ENCODE results near the gene CXXC5. TPM values are rescaled to one million over a fixed set of nuclear protein-coding genes. Genes with fewer than 3 reads are reported as not detected.

CXXC5 gene
- polyA plus RNA-seq, 1 donor from 2014 or later: 24.4 TPM

DNA sequence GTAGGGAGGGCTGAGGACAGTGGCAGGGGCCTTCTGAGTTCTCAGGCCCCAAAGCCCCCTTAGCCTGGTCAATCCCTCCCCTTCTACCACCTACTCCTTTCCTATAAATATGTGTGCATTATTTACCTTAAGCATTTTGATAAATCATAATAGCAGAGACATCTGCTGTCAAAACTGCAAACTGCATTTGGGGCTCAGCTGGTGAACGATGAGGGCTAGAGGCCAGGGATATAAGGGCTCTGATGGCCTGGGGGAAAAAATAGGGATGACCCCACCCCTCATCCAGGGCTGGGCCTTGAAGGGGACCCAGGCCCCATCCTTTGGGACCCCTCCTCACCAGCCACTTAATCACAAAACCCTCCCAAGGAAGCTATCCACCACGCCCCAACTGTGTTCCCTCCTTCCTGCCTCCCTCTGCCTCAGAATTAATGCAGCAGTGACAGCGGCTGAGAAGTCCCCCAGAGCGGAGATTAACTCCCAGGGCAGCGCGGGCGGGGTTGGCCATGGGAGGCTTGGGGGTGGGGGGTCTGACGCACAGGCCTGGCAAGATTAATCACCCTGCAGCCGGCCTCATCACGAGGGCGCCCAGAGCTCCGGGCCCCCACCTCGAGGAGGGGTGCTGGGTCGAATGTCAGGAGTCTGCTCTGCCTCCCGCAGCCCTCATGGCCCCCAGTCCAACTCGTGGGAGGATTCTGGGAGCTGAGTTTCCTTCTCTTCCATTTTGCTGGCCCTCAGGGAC is 42.1 kb downstream of the CXXC5 start:
- Histone ChIP-seq H3F3A (ENCODE audit: insufficient read depth, low read length, poor library complexity, severe bottlenecking) (no peaks in the 10 kb centered on the region), H3K9me3 (ENCODE audit: low read length) (no peaks in the 10 kb centered on the region), H3K27ac (ENCODE audit: low read length) (peak overlapping the region; percentile 39), H2AFZ (ENCODE audit: low read depth, low read length) (no peak overlapping the region), H3K4me2 (ENCODE audit: low read length) (no peak overlapping the region), H3K9me2 (ENCODE audit: insufficient read depth, low read length) (no peaks in the 10 kb centered on the region), H3K79me2 (replicated peaks; ENCODE audit: insufficient read depth, low read length) (no peaks in the 10 kb centered on the region), H3K27me3 (ENCODE audit: insufficient read depth, low read depth, low read length) (no peaks in the 10 kb centered on the region), H4K20me1 (ENCODE audit: insufficient read depth) (no peaks in the 10 kb centered on the region), H3K4me3 (ENCODE audit: low read length) (peak overlapping the region; percentile 36), H3K36me3 (ENCODE audit: insufficient read depth, low read length) (no peaks in the 10 kb centered on the region), H3K9ac (ENCODE audit: low read length) (peak overlapping the region; percentile 36)
- TF ChIP-seq SMC3 (conservative IDR thresholded peaks at IDR 0.05; ENCODE audit: poor library complexity): peak; percentile 87
- peak; percentile 79 for TF ChIP-seq RAD21 (conservative IDR thresholded peaks at IDR 0.05)
- TF ChIP-seq, protein P1, sequence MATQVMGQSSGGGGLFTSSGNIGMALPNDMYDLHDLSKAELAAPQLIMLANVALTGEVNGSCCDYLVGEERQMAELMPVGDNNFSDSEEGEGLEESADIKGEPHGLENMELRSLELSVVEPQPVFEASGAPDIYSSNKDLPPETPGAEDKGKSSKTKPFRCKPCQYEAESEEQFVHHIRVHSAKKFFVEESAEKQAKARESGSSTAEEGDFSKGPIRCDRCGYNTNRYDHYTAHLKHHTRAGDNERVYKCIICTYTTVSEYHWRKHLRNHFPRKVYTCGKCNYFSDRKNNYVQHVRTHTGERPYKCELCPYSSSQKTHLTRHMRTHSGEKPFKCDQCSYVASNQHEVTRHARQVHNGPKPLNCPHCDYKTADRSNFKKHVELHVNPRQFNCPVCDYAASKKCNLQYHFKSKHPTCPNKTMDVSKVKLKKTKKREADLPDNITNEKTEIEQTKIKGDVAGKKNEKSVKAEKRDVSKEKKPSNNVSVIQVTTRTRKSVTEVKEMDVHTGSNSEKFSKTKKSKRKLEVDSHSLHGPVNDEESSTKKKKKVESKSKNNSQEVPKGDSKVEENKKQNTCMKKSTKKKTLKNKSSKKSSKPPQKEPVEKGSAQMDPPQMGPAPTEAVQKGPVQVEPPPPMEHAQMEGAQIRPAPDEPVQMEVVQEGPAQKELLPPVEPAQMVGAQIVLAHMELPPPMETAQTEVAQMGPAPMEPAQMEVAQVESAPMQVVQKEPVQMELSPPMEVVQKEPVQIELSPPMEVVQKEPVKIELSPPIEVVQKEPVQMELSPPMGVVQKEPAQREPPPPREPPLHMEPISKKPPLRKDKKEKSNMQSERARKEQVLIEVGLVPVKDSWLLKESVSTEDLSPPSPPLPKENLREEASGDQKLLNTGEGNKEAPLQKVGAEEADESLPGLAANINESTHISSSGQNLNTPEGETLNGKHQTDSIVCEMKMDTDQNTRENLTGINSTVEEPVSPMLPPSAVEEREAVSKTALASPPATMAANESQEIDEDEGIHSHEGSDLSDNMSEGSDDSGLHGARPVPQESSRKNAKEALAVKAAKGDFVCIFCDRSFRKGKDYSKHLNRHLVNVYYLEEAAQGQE (IDR thresholded peaks at IDR 0.05; ENCODE audit: borderline replicate concordance): no peak
- TF ChIP-seq EZH2 (IDR thresholded peaks at IDR 0.05; ENCODE audit: borderline replicate concordance, insufficient read depth, low read length, poor library complexity, severe bottlenecking): no peak
- TF ChIP-seq TAF1 (IDR thresholded peaks at IDR 0.05; ENCODE audit: low read depth): peak; percentile 32
- TF ChIP-seq, protein P2, sequence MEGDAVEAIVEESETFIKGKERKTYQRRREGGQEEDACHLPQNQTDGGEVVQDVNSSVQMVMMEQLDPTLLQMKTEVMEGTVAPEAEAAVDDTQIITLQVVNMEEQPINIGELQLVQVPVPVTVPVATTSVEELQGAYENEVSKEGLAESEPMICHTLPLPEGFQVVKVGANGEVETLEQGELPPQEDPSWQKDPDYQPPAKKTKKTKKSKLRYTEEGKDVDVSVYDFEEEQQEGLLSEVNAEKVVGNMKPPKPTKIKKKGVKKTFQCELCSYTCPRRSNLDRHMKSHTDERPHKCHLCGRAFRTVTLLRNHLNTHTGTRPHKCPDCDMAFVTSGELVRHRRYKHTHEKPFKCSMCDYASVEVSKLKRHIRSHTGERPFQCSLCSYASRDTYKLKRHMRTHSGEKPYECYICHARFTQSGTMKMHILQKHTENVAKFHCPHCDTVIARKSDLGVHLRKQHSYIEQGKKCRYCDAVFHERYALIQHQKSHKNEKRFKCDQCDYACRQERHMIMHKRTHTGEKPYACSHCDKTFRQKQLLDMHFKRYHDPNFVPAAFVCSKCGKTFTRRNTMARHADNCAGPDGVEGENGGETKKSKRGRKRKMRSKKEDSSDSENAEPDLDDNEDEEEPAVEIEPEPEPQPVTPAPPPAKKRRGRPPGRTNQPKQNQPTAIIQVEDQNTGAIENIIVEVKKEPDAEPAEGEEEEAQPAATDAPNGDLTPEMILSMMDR (IDR thresholded peaks at IDR 0.05; ENCODE audit: poor library complexity, severe bottlenecking): peak; percentile 79

DNA sequence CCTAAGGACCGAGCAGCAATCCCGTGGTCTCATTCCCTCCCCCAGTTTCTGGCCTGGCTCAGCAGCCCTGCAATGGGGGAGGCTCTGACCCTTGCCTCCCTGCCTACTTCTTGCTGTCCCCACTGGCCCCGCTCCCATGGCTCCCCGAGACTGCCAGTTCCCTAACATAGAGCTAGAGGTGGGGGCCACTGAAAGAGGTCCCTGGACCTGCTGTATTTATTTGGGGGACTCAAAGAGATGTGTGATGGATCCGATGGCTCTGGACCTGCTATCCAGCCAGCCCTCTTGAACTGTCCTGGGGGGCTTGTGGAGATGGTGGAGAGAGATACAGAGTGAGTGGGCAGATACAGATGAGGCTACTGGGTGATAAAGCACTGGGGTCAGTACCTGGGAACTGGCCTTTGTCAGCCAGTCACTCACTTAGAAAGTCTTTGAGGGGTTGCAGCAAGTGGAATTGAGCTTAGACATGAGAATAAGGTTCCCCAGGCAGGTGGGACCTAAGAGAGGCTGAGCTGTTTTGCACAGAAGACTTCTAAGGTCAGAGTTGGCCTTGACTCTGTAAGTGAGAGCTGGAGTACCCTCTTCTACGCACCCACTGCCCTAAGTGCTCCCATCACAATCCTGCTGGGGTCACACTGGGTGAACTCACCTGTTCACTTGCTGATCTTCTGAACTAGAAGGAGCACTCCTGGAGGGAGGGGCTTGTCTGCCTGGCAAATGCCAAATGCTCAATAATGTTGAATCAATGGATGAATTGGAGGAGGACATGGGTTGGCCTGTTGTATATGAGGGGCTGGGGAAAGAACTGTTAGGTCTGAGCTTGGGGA is 42.9 kb downstream of the CXXC5 start:
- Histone ChIP-seq H4K20me1 (ENCODE audit: insufficient read depth) (no peaks in the 10 kb centered on the region), H3K9ac (ENCODE audit: low read length) (peak overlapping the region; percentile 36), H3K36me3 (ENCODE audit: insufficient read depth, low read length) (no peaks in the 10 kb centered on the region), H3F3A (ENCODE audit: insufficient read depth, low read length, poor library complexity, severe bottlenecking) (no peaks in the 10 kb centered on the region), H3K9me2 (ENCODE audit: insufficient read depth, low read length) (no peaks in the 10 kb centered on the region), H3K27ac (ENCODE audit: low read length) (no peak overlapping the region), H3K4me2 (ENCODE audit: low read length) (no peak overlapping the region), H3K4me3 (ENCODE audit: low read length) (no peak overlapping the region), H3K27me3 (ENCODE audit: insufficient read depth, low read depth, low read length) (no peaks in the 10 kb centered on the region), H2AFZ (ENCODE audit: low read depth, low read length) (no peak overlapping the region), H3K79me2 (replicated peaks; ENCODE audit: insufficient read depth, low read length) (no peaks in the 10 kb centered on the region), H3K9me3 (ENCODE audit: low read length) (no peaks in the 10 kb centered on the region)
- TF ChIP-seq SMC3 (conservative IDR thresholded peaks at IDR 0.05; ENCODE audit: poor library complexity) (no peak), EZH2 (IDR thresholded peaks at IDR 0.05; ENCODE audit: borderline replicate concordance, insufficient read depth, low read length, poor library complexity, severe bottlenecking) (no peak), POLR2AphosphoS5 (IDR thresholded peaks at IDR 0.05) (no peak), EP300 (conservative IDR thresholded peaks at IDR 0.05; ENCODE audit: poor library complexity, severe bottlenecking) (no peak), RAD21 (conservative IDR thresholded peaks at IDR 0.05) (no peak), TAF1 (IDR thresholded peaks at IDR 0.05; ENCODE audit: low read depth) (no peak)
- TF ChIP-seq, protein P2 (IDR thresholded peaks at IDR 0.05; ENCODE audit: poor library complexity, severe bottlenecking): no peak

Measured in neural cell (in vitro differentiated cells).